Measurements from ENCODE around the gene ASIC2. TPM values are rescaled to one million over a fixed set of nuclear protein-coding genes. Genes with fewer than 3 reads are reported as not detected.
"Not testable (repeated sequence)": the region's sequence is repeated elsewhere in the genome, so short reads cannot be mapped to it uniquely, and the experiment has no call there.

ASIC2 gene
- total RNA-seq, 2 experiments from 2014 or later = not detected

GRCh38 chr17:32971171-32971570 lies 321.9 kb downstream of the ASIC2 start:
- Histone ChIP-seq H3K4me1 (ENCODE audit: insufficient read depth, low read length) (no peaks in the 10 kb centered on the region), H3K27me3 (ENCODE audit: control insufficient read depth in 1 of 2, insufficient read depth in 2 of 2, low read length in 2 of 2) (no peaks in the 10 kb centered on the region), H3K27ac (ENCODE audit: low read depth in 1 of 2, low read length in 2 of 2) (no peak overlapping the region), H3K9me3 (ENCODE audit: control insufficient read depth in 1 of 2, insufficient read depth in 1 of 2, low read length in 2 of 2) (no peaks in the 10 kb centered on the region), H3K4me3 (ENCODE audit: low read length) (no peak overlapping the region), H3K36me3 (ENCODE audit: insufficient read depth, low read length) (no peaks in the 10 kb centered on the region)
- ChIA-PET CTCF (no interaction called here), POLR2A (no interaction called here)
- Mint-ChIP-seq H3K9me3 (no peaks in the 10 kb centered on the region), H3K4me1 (ENCODE audit: low read depth) (no peaks in the 10 kb centered on the region), H3K4me3 (no peak overlapping the region), H3K27me3 (peaks cover 6% of the 10 kb centered on the region), H3K27ac (no peak overlapping the region), H3K36me3 (ENCODE audit: low read depth) (no peaks in the 10 kb centered on the region)
- TF ChIP-seq, protein P1, sequence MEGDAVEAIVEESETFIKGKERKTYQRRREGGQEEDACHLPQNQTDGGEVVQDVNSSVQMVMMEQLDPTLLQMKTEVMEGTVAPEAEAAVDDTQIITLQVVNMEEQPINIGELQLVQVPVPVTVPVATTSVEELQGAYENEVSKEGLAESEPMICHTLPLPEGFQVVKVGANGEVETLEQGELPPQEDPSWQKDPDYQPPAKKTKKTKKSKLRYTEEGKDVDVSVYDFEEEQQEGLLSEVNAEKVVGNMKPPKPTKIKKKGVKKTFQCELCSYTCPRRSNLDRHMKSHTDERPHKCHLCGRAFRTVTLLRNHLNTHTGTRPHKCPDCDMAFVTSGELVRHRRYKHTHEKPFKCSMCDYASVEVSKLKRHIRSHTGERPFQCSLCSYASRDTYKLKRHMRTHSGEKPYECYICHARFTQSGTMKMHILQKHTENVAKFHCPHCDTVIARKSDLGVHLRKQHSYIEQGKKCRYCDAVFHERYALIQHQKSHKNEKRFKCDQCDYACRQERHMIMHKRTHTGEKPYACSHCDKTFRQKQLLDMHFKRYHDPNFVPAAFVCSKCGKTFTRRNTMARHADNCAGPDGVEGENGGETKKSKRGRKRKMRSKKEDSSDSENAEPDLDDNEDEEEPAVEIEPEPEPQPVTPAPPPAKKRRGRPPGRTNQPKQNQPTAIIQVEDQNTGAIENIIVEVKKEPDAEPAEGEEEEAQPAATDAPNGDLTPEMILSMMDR (IDR thresholded peaks at IDR 0.05) = no peak
- intact Hi-C loops (cut with DNase I, micrococcal nuclease) = no loop called here
- ATAC-seq (ENCODE audit: poor library complexity) = no peak
- peak in 1 of 14 experiments; percentile 6 for DNase-seq

- TF ChIP-seq, protein P1 (IDR thresholded peaks at IDR 0.05) = no peak
- H3K27ac ChIP-seq (ENCODE audit: low read depth in 1 of 2, low read length in 2 of 2) = no peak overlapping the region
Measured at GRCh38 chr17:32970281-32970680, 322.8 kb downstream of the ASIC2 start.

GRCh38 chr17:32969231-32969630 lies 323.9 kb downstream of the ASIC2 start:
- H3K36me3 ChIP-seq (ENCODE audit: insufficient read depth, low read length); H3K4me1 Mint-ChIP-seq (ENCODE audit: low read depth); H3K9me3 ChIP-seq (ENCODE audit: control insufficient read depth in 1 of 2, insufficient read depth in 1 of 2, low read length in 2 of 2); H3K27me3 ChIP-seq (ENCODE audit: control insufficient read depth in 1 of 2, insufficient read depth in 2 of 2, low read length in 2 of 2); H3K4me1 ChIP-seq (ENCODE audit: insufficient read depth, low read length); H3K4me3 ChIP-seq (ENCODE audit: low read length); intact Hi-C loops (cut with DNase I, micrococcal nuclease); H3K4me3 Mint-ChIP-seq; POLR2A ChIA-PET; H3K27ac Mint-ChIP-seq; H3K9me3 Mint-ChIP-seq; DNase-seq; H3K27ac ChIP-seq (ENCODE audit: low read depth in 1 of 2, low read length in 2 of 2); H3K36me3 Mint-ChIP-seq (ENCODE audit: low read depth); ATAC-seq (ENCODE audit: poor library complexity): not testable (repeated sequence)
- H3K27me3 Mint-ChIP-seq = peaks cover 23% of the 10 kb centered on the region
- CTCF ChIA-PET = interaction anchor here (0.6 kb wide), 1 partner anchor 49 kb away, joined by 3 read pairs; no protein-coding TSS in a partner anchor

More at GRCh38 chr17:32970281-32970680, 322.8 kb downstream of the ASIC2 start:
- peaks cover 0 to under 1% of the 10 kb centered on the region in 2 experiments for H3K27me3 ChIP-seq (ENCODE audit: control insufficient read depth in 1 of 2, insufficient read depth in 2 of 2, low read length in 2 of 2)
- H3K9me3 Mint-ChIP-seq = no peaks in the 10 kb centered on the region
- ATAC-seq (ENCODE audit: poor library complexity) (no peak), DNase-seq (no peak)
- H3K4me3 ChIP-seq (ENCODE audit: low read length) = no peak overlapping the region
- no peaks in the 10 kb centered on the region for H3K36me3 Mint-ChIP-seq (ENCODE audit: low read depth)
- peaks cover 15% of the 10 kb centered on the region for H3K27me3 Mint-ChIP-seq
- no peaks in the 10 kb centered on the region for H3K4me1 Mint-ChIP-seq (ENCODE audit: low read depth)
- no peak overlapping the region for H3K27ac Mint-ChIP-seq
- ChIA-PET CTCF (no interaction called here), POLR2A (no interaction called here)
- H3K9me3 ChIP-seq (ENCODE audit: control insufficient read depth in 1 of 2, insufficient read depth in 1 of 2, low read length in 2 of 2) = no peaks in the 10 kb centered on the region
- intact Hi-C loops (cut with DNase I, micrococcal nuclease) = no loop called here
- H3K4me3 Mint-ChIP-seq = no peak overlapping the region
- no peaks in the 10 kb centered on the region for H3K4me1 ChIP-seq (ENCODE audit: insufficient read depth, low read length)
- H3K36me3 ChIP-seq (ENCODE audit: insufficient read depth, low read length) = no peaks in the 10 kb centered on the region

- Mint-ChIP-seq H3K27ac (no peak overlapping the region), H3K4me3 (no peak overlapping the region), H3K36me3 (ENCODE audit: low read depth) (no peaks in the 10 kb centered on the region), H3K9me3 (no peaks in the 10 kb centered on the region), H3K27me3 (peaks cover 57% of the 10 kb centered on the region), H3K4me1 (ENCODE audit: low read depth) (no peaks in the 10 kb centered on the region)
- no peak for ATAC-seq (ENCODE audit: poor library complexity)
- Histone ChIP-seq H3K27ac (ENCODE audit: low read depth in 1 of 2, low read length in 2 of 2) (no peak overlapping the region), H3K36me3 (ENCODE audit: insufficient read depth, low read length) (no peaks in the 10 kb centered on the region), H3K27me3 (ENCODE audit: control insufficient read depth in 1 of 2, insufficient read depth in 2 of 2, low read length in 2 of 2) (peaks cover 10 to 16% of the 10 kb centered on the region in 2 experiments), H3K4me1 (ENCODE audit: insufficient read depth, low read length) (no peaks in the 10 kb centered on the region), H3K4me3 (ENCODE audit: low read length) (no peak overlapping the region), H3K9me3 (ENCODE audit: control insufficient read depth in 1 of 2, insufficient read depth in 1 of 2, low read length in 2 of 2) (no peaks in the 10 kb centered on the region)
- POLR2A ChIA-PET = no interaction called here
- intact Hi-C loops (cut with DNase I, micrococcal nuclease) = no loop called here
- TF ChIP-seq, protein P1 (IDR thresholded peaks at IDR 0.05) = no peak
- CTCF ChIA-PET = no interaction called here
- DNase-seq = no peak
Measured at GRCh38 chr17:32964541-32964940, 328.6 kb downstream of the ASIC2 start.

Data from CD4-positive, alpha-beta T cell (primary cell).